Calu3 (cell line): ENCODE measurements around the gene PRIM2. TPM values are rescaled to one million over a fixed set of nuclear protein-coding genes. Genes with fewer than 3 reads are reported as not detected.

Source experiments
- BruUV-seq: library from RNA; stranded (reverse); fragments of 400-500 nt; replicated peaks from 2 replicates; lab custom pipeline; 2021; lab: Mats Ljungman, UMichigan
- CTCF ChIA-PET: fragments of 300-600 bp; sonication (Branson Sonifier 250); formaldehyde crosslinking; loops from one replicate; lab custom pipeline; 2022; ENCODE audit warnings: antibody characterized with exemption; lab: Charles Lee
- DNase-seq: peaks from one replicate; pipeline ENCODE4 v3.0.0; 2022
- H3K27ac Mint-ChIP-seq: one replicate; pipeline ENCODE4 v1.8.0; 2022; ENCODE audit warnings: mixed read lengths; ENCODE audit not compliant: unreplicated experiment
- H3K27me3 Mint-ChIP-seq: one replicate; pipeline ENCODE4 v1.8.0; 2022; ENCODE audit warnings: mixed read lengths; ENCODE audit not compliant: unreplicated experiment
- H3K36me3 Mint-ChIP-seq: one replicate; pipeline ENCODE4 v1.8.0; 2022; ENCODE audit warnings: mild to moderate bottlenecking, moderate library complexity, mixed read lengths; ENCODE audit not compliant: insufficient read depth, unreplicated experiment
- H3K4me1 Mint-ChIP-seq: one replicate; pipeline ENCODE4 v1.8.0; 2022; ENCODE audit warnings: mild to moderate bottlenecking, low read depth, mixed read lengths; ENCODE audit not compliant: unreplicated experiment
- H3K4me3 Mint-ChIP-seq: one replicate; pipeline ENCODE4 v1.8.0; 2022; ENCODE audit warnings: mild to moderate bottlenecking, low read depth, moderate library complexity, mixed read lengths; ENCODE audit not compliant: unreplicated experiment
- H3K9me3 Mint-ChIP-seq: one replicate; pipeline ENCODE4 v1.8.0; 2022; ENCODE audit warnings: low read depth, mixed read lengths; ENCODE audit not compliant: unreplicated experiment
- CTCF ChIP-seq: fragments of 200-600 bp; IDR thresholded peaks from one replicate; pipeline ENCODE4 v1.8.0; 2022; ENCODE audit warnings: antibody characterized with exemption; ENCODE audit not compliant: unreplicated experiment
- intact Hi-C: fragments of 100-400 bp; cut with micrococcal nuclease; formaldehyde crosslinking; loops from one replicate; pipeline ENCODE4 v1.10.0; 2022; ENCODE audit not compliant: unreplicated experiment
- total RNA-seq: library from RNA; stranded (reverse); gene quantifications from 2 replicates; pipeline ENCODE4 v1.2.3, GENCODE V29; 2022

PRIM2 gene
- total RNA-seq, 1 experiment from 2014 or later: 32.3 TPM

- H3K4me1 Mint-ChIP-seq: peaks cover 25% of the 10 kb centered on the region
- BruUV-seq: no TSS peak
- peak; percentile 60 for TF ChIP-seq CTCF
- no peaks in the 10 kb centered on the region for H3K27me3 Mint-ChIP-seq
- CTCF ChIA-PET: interaction anchor here (0.6 to 2.2 kb wide), 7 partner anchors 68 to 414 kb away, joined by 3 to 13 read pairs (median 4); partner anchors contain the start of genes BAG2 and BEND6
- peaks cover 16% of the 10 kb centered on the region for H3K36me3 Mint-ChIP-seq
- peak overlapping the region; percentile 76 for H3K27ac Mint-ChIP-seq
- H3K4me3 Mint-ChIP-seq: peak overlapping the region; percentile 93
- intact Hi-C loops: loop anchor here (1.0 to 10.0 kb wide), 4 partner anchors 48 to 412 kb away; partner anchors contain the start of gene BEND6
- DNase-seq: peak; percentile 85
- no peaks in the 10 kb centered on the region for H3K9me3 Mint-ChIP-seq
These were observed 810 bp upstream of the PRIM2 start for GRCh38 chr6:57316581-57317059.

- CTCF ChIA-PET: interaction anchor here (1.2 kb wide), 1 partner anchor 420 kb away, joined by 4 read pairs; no protein-coding TSS in a partner anchor
- no peak overlapping the region for H3K27ac Mint-ChIP-seq
- BruUV-seq: no TSS peak
- H3K36me3 Mint-ChIP-seq: peaks cover 16% of the 10 kb centered on the region
- intact Hi-C loops: no loop called here
- peaks cover 8% of the 10 kb centered on the region for H3K9me3 Mint-ChIP-seq
- no peaks in the 10 kb centered on the region for H3K27me3 Mint-ChIP-seq
- H3K4me1 Mint-ChIP-seq: peaks cover 21% of the 10 kb centered on the region
- DNase-seq: no peak
- H3K4me3 Mint-ChIP-seq: no peak overlapping the region
- TF ChIP-seq CTCF: peak; percentile 29
These were observed 7.1 kb downstream of the PRIM2 start for GRCh38 chr6:57324538-57324937.

GRCh38 chr6:57327311-57327710 lies 9.9 kb downstream of the PRIM2 start:
- peaks cover 14% of the 10 kb centered on the region for H3K9me3 Mint-ChIP-seq
- H3K4me1 Mint-ChIP-seq: no peaks in the 10 kb centered on the region
- TF ChIP-seq CTCF: no peak
- no peak overlapping the region for H3K4me3 Mint-ChIP-seq
- BruUV-seq: no TSS peak
- H3K27ac Mint-ChIP-seq: no peak overlapping the region
- H3K27me3 Mint-ChIP-seq: no peaks in the 10 kb centered on the region
- CTCF ChIA-PET: no interaction called here
- H3K36me3 Mint-ChIP-seq: peaks cover 20% of the 10 kb centered on the region
- no peak for DNase-seq
- intact Hi-C loops: no loop called here

GRCh38 chr6:57328074-57328473 lies 10.6 kb downstream of the PRIM2 start:
- no peaks in the 10 kb centered on the region for H3K27me3 Mint-ChIP-seq
- no TSS peak for BruUV-seq
- peaks cover 14% of the 10 kb centered on the region for H3K9me3 Mint-ChIP-seq
- no peak overlapping the region for H3K4me3 Mint-ChIP-seq
- no peak overlapping the region for H3K27ac Mint-ChIP-seq
- TF ChIP-seq CTCF: no peak
- no peak for DNase-seq
- intact Hi-C loops: no loop called here
- peaks cover 20% of the 10 kb centered on the region for H3K36me3 Mint-ChIP-seq
- H3K4me1 Mint-ChIP-seq: no peaks in the 10 kb centered on the region
- CTCF ChIA-PET: no interaction called here
